ENCODE measurements around the gene COG4.
A peak's percentile ranks its signal among the peaks of the same experiment; 100 is the strongest.

COG4 gene

GRCh38 chr16:70430667-70431536 is 92.5 kb downstream of the COG4 start:
- DNase-seq, result peak; percentile 74 to 79
